H9 (cell line): Measurements from ENCODE around the gene VWA5A. TPM values are rescaled to one million over a fixed set of nuclear protein-coding genes. Genes with fewer than 3 reads are reported as not detected.

Experiments used
- DNase-seq: peaks from one replicate; pipeline ENCODE4 v3.0.0-alpha.2; 2017
- H2AFZ ChIP-seq: one replicate; pipeline ENCODE4 v1.6.1; 2013; ENCODE audit warnings: mild to moderate bottlenecking, low read length, control low read depth, moderate library complexity
- H2AK5ac ChIP-seq: 2 replicates; pipeline ENCODE4 v1.6.1; 2013; ENCODE audit warnings: low read length, control low read depth, mixed read lengths; ENCODE audit not compliant: insufficient read length
- H2BK120ac ChIP-seq: one replicate; pipeline ENCODE4 v1.6.1; 2013; ENCODE audit warnings: low read depth, mild to moderate bottlenecking, low read length, control low read depth, inconsistent platforms; ENCODE audit not compliant: poor library complexity, severe bottlenecking
- H2BK12ac ChIP-seq: 2 replicates; pipeline ENCODE4 v1.6.1; 2013; ENCODE audit warnings: low read length, control low read depth, mixed read lengths, low read depth; ENCODE audit not compliant: insufficient read length
- H2BK15ac ChIP-seq: 2 replicates; pipeline ENCODE4 v1.6.1; 2013; ENCODE audit warnings: low read depth, low read length, control low read depth
- H2BK20ac ChIP-seq: one replicate; pipeline ENCODE4 v1.6.1; 2013; ENCODE audit warnings: low read depth, mild to moderate bottlenecking, low read length, control low read depth, inconsistent platforms; ENCODE audit not compliant: poor library complexity, severe bottlenecking
- H2BK5ac ChIP-seq: 2 replicates; pipeline ENCODE4 v1.6.1; 2013; ENCODE audit warnings: low read length, control low read depth, mixed read lengths; ENCODE audit not compliant: insufficient read length
- H3K14ac ChIP-seq: 2 replicates; pipeline ENCODE4 v1.6.1; 2013; ENCODE audit warnings: low read length, control low read depth; ENCODE audit not compliant: insufficient read depth
- H3K18ac ChIP-seq: 2 replicates; pipeline ENCODE4 v1.6.1; 2013; ENCODE audit warnings: low read depth, mild to moderate bottlenecking, mixed read lengths, low read length, control low read depth; ENCODE audit not compliant: insufficient read length
- H3K23ac ChIP-seq: 2 replicates; pipeline ENCODE4 v1.6.1; 2013; ENCODE audit warnings: low read length, control low read depth, mixed read lengths, low read depth; ENCODE audit not compliant: insufficient read length
- H3K23me2 ChIP-seq: 2 replicates; pipeline ENCODE4 v1.6.1; 2013; ENCODE audit warnings: low read depth, mild to moderate bottlenecking, mixed read lengths, low read length, control low read depth; ENCODE audit not compliant: insufficient read length, poor library complexity, severe bottlenecking
- H3K27ac ChIP-seq: 2 replicates; pipeline ENCODE4 v1.5.1; 2013; ENCODE audit warnings: low read length, control low read depth, mixed read lengths, low read depth; ENCODE audit not compliant: insufficient read length
- H3K27me3 ChIP-seq: 2 replicates; pipeline ENCODE4 v1.6.1; 2013; ENCODE audit warnings: low read length, control low read depth, inconsistent platforms; ENCODE audit not compliant: insufficient read depth
- H3K4ac ChIP-seq: 2 replicates; pipeline ENCODE4 v1.6.1; 2013; ENCODE audit warnings: low read depth, mild to moderate bottlenecking, control low read depth, inconsistent platforms, low read length, moderate library complexity
- H3K4me1 ChIP-seq: 2 replicates; pipeline ENCODE4 v1.6.1; 2013; ENCODE audit warnings: low read length, control low read depth, inconsistent platforms; ENCODE audit not compliant: insufficient read depth
- H3K4me2 ChIP-seq: 2 replicates; pipeline ENCODE4 v1.6.1; 2013; ENCODE audit warnings: low read length, control low read depth, mixed read lengths; ENCODE audit not compliant: insufficient read length, insufficient read depth
- H3K56ac ChIP-seq: 2 replicates; pipeline ENCODE4 v1.6.1; 2013; ENCODE audit warnings: low read depth, mild to moderate bottlenecking, mixed read lengths, low read length, control low read depth; ENCODE audit not compliant: insufficient read length
- H3K79me1 ChIP-seq: 2 replicates; pipeline ENCODE4 v1.6.1; 2013; ENCODE audit warnings: low read depth, mild to moderate bottlenecking, moderate library complexity, low read length, control low read depth, inconsistent platforms; ENCODE audit not compliant: insufficient read depth, poor library complexity, severe bottlenecking
- H3K79me2 ChIP-seq: 2 replicates; pipeline ENCODE4 v1.6.1; 2013; ENCODE audit warnings: low read length, control low read depth, inconsistent platforms; ENCODE audit not compliant: insufficient read depth
- H3K9ac ChIP-seq: 2 replicates; pipeline ENCODE4 v1.6.1; 2013; ENCODE audit warnings: low read length, control low read depth, mixed read lengths; ENCODE audit not compliant: insufficient read length; ENCODE audit errors: extremely low read depth
- H3K9me3 ChIP-seq: one replicate; pipeline ENCODE4 v1.6.1; 2013; ENCODE audit warnings: low read depth, low read length, inconsistent platforms; ENCODE audit not compliant: control insufficient read depth
- H3T11ph ChIP-seq: one replicate; pipeline ENCODE4 v1.6.1; 2013; ENCODE audit warnings: mild to moderate bottlenecking, low read length, control low read depth, inconsistent platforms
- H4K20me1 ChIP-seq: one replicate; pipeline ENCODE4 v1.6.1; 2013; ENCODE audit not compliant: control insufficient read depth, insufficient read length, insufficient read depth
- H4K5ac ChIP-seq: 2 replicates; pipeline ENCODE4 v1.6.1; 2013; ENCODE audit warnings: low read depth, mild to moderate bottlenecking, mixed read lengths, low read length, control low read depth; ENCODE audit not compliant: insufficient read length
- H4K8ac ChIP-seq: replicated peaks from 2 replicates; pipeline ENCODE4 v1.6.1; 2013; ENCODE audit warnings: low read length, control low read depth, mixed read lengths, low read depth; ENCODE audit not compliant: insufficient read length
- H4K91ac ChIP-seq: 2 replicates; pipeline ENCODE4 v1.6.1; 2013; ENCODE audit warnings: low read depth, mild to moderate bottlenecking, moderate library complexity, mixed read lengths, low read length, control low read depth; ENCODE audit not compliant: insufficient read length
- H3K27ac Mint-ChIP-seq, 3 experiments: 2 replicates in 2 of 3; 3 replicates in 1 of 3; pipeline ENCODE4 v1.8.0; 2020 to 2021; ENCODE audit warnings: mixed read lengths in 3 of 3, mild to moderate bottlenecking in 1 of 3, moderate library complexity in 1 of 3
- H3K27me3 Mint-ChIP-seq: 2 replicates; pipeline ENCODE4 v1.8.0; 2021; ENCODE audit warnings: low read depth, mild to moderate bottlenecking, moderate library complexity, mixed read lengths
- H3K36me3 Mint-ChIP-seq, 3 experiments: 2 replicates in 2 of 3; 3 replicates in 1 of 3; pipeline ENCODE4 v1.8.0; 2020 to 2021; ENCODE audit warnings: low read depth in 3 of 3, mixed read lengths in 3 of 3; ENCODE audit not compliant: insufficient read depth in 1 of 3
- H3K4me1 Mint-ChIP-seq, 2 experiments: 2 replicates each; pipeline ENCODE4 v1.8.0; 2020; ENCODE audit warnings: mixed read lengths in 2 of 2
- H3K4me3 Mint-ChIP-seq, 2 experiments: 2 replicates in 1 of 2; 3 replicates in 1 of 2; pipeline ENCODE4 v1.8.0; 2020 to 2021; ENCODE audit warnings: mild to moderate bottlenecking in 2 of 2, mixed read lengths in 2 of 2, moderate library complexity in 1 of 2
- H3K9me3 Mint-ChIP-seq, 2 experiments: 2 replicates in 1 of 2; 3 replicates in 1 of 2; pipeline ENCODE4 v1.8.0; 2020; ENCODE audit warnings: mild to moderate bottlenecking in 2 of 2, mixed read lengths in 2 of 2, moderate library complexity in 1 of 2
- WGBS: extraction: QIAGEN DNeasy Blood & Tissue Kit; methylation state at CpG from one replicate; pipeline ENCODE4 v1.1.7; 2013; ENCODE audit warnings: missing lambda C conversion rate, low lambda C conversion rate, mixed read lengths; ENCODE audit not compliant: insufficient read length; ENCODE audit errors: extremely low coverage; 5-methylcytosine and 5-hydroxymethylcytosine counted together
- total RNA-seq: library from RNA; stranded (reverse); gene quantifications from 2 replicates; pipeline ENCODE4 v1.2.1, GENCODE V29; 2021
- TF ChIP-seq, protein P1 (sequence below): fragments of 200-600 bp; sonication (generic); conservative IDR thresholded peaks from 3 replicates; pipeline ENCODE4 v1.8.0; 2021; ENCODE audit warnings: antibody characterized with exemption, mild to moderate bottlenecking

VWA5A gene
- total RNA-seq, 1 experiment from 2014 or later, result 15.6 TPM

- H3K27me3 ChIP-seq, result no peaks in the 10 kb centered on the region
- TF ChIP-seq, protein P1, sequence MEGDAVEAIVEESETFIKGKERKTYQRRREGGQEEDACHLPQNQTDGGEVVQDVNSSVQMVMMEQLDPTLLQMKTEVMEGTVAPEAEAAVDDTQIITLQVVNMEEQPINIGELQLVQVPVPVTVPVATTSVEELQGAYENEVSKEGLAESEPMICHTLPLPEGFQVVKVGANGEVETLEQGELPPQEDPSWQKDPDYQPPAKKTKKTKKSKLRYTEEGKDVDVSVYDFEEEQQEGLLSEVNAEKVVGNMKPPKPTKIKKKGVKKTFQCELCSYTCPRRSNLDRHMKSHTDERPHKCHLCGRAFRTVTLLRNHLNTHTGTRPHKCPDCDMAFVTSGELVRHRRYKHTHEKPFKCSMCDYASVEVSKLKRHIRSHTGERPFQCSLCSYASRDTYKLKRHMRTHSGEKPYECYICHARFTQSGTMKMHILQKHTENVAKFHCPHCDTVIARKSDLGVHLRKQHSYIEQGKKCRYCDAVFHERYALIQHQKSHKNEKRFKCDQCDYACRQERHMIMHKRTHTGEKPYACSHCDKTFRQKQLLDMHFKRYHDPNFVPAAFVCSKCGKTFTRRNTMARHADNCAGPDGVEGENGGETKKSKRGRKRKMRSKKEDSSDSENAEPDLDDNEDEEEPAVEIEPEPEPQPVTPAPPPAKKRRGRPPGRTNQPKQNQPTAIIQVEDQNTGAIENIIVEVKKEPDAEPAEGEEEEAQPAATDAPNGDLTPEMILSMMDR, result no peak
- H3K4ac ChIP-seq, result no peak overlapping the region
- no peaks in the 10 kb centered on the region for H3K79me1 ChIP-seq
- H3K23ac ChIP-seq, result no peak overlapping the region
- peak overlapping the region in 1 of 3 experiments; percentile 51; a peak in 1 of 7 replicates for H3K27ac Mint-ChIP-seq
- H2BK5ac ChIP-seq, result no peak overlapping the region
- H3K27ac ChIP-seq, result no peak overlapping the region
- H2BK20ac ChIP-seq, result no peak overlapping the region
- no peak overlapping the region for H2BK12ac ChIP-seq
- H3K4me3 Mint-ChIP-seq, result no peak overlapping the region
- peaks cover 0 to 5% of the 10 kb centered on the region in 2 experiments; a peak in 1 of 5 replicates for H3K9me3 Mint-ChIP-seq
- no peak overlapping the region for H3K14ac ChIP-seq
- H3K23me2 ChIP-seq, result no peaks in the 10 kb centered on the region
- H2AK5ac ChIP-seq, result no peak overlapping the region
- H3K18ac ChIP-seq, result no peak overlapping the region
- no peak overlapping the region for H3K4me2 ChIP-seq
- no peaks in the 10 kb centered on the region for H4K20me1 ChIP-seq
- no peaks in the 10 kb centered on the region for H3K79me2 ChIP-seq
- no peaks in the 10 kb centered on the region; the same call in 1 of the 2 replicates for H3K27me3 Mint-ChIP-seq
- no peak overlapping the region for H2AFZ ChIP-seq
- peaks cover 2% of the 10 kb centered on the region; the same call in 1 of the 2 replicates for H3K4me1 ChIP-seq
- no peak overlapping the region for H2BK120ac ChIP-seq
- peaks cover 0 to 7% (median 0%) of the 10 kb centered on the region in 3 experiments; a peak in 3 of 7 replicates for H3K36me3 Mint-ChIP-seq
- no peak overlapping the region for H4K8ac ChIP-seq
- H3K4me1 Mint-ChIP-seq, result peaks cover 10 to 14% of the 10 kb centered on the region in 2 experiments
- H4K91ac ChIP-seq, result no peak overlapping the region
- H3T11ph ChIP-seq, result no peak overlapping the region
- H3K9ac ChIP-seq, result no peak overlapping the region
- H3K9me3 ChIP-seq, result no peaks in the 10 kb centered on the region
- WGBS, result no CpG with 5 or more reads among the region's 2 CpGs
- no peak overlapping the region for H3K56ac ChIP-seq
- no peak overlapping the region for H4K5ac ChIP-seq
- H2BK15ac ChIP-seq, result no peak overlapping the region
- no peak for DNase-seq
Observed at GRCh38 chr11:124147951-124148350, 32.7 kb downstream of the VWA5A start.
